Lower leg skin (tissue), 4 donors: Measurements from ENCODE around the gene FAM13A. TPM values are rescaled to one million over a fixed set of nuclear protein-coding genes. Genes with fewer than 3 reads are reported as not detected.
"Not testable (repeated sequence)": the region's sequence is repeated elsewhere in the genome, so short reads cannot be mapped to it uniquely, and the experiment has no call there.

ENCODE experiments used
- DNase-seq, 2 donors: peaks; one replicate each; pipeline ENCODE4 v3.0.0-alpha.2; 2019; ENCODE audit warnings: low spot score in 2 of 2
- H3K4me3 ChIP-seq: fragments of 200-600 bp; sonication (generic); 2 replicates; pipeline ENCODE4 v1.5.1; 2017; ENCODE audit warnings: mild to moderate bottlenecking, low read depth; ENCODE audit not compliant: poor library complexity, severe bottlenecking
- POLR2A ChIP-seq, 2 donors: fragments of 450-650 bp; IDR thresholded peaks; one replicate each; pipeline ENCODE4 v1.6.1; 2016 to 2017; ENCODE audit warnings: antibody characterized with exemption in 2 of 2, mild to moderate bottlenecking in 1 of 2, moderate library complexity in 1 of 2
- WGBS, 2 donors: methylation state at CpG; one replicate each; pipeline ENCODE4 v1.1.5; 2018; 5-methylcytosine and 5-hydroxymethylcytosine counted together
- intact Hi-C: fragments of 100-400 bp; cut with DNase I; formaldehyde crosslinking; loops from one replicate; pipeline ENCODE4 v1.15.0; 2023; ENCODE audit warnings: low total_unique reads
- total RNA-seq, 4 donors: library from RNA; depleted of rRNA; stranded (reverse); fragments of >200 nt; gene quantifications; one replicate each; pipeline ENCODE4 v1.1.0, GENCODE V29; 2016
- TF ChIP-seq, protein P1 (sequence below), 3 donors: fragments of 450-650 bp; IDR thresholded peaks; one replicate each; pipeline ENCODE4 v1.5.1; 2016; ENCODE audit warnings: antibody characterized with exemption in 3 of 3, mild to moderate bottlenecking in 3 of 3, moderate library complexity in 2 of 3

The FAM13A gene
- total RNA-seq, 4 donors from 2014 or later: 50.0 to 303 (median 114) TPM

DNA sequence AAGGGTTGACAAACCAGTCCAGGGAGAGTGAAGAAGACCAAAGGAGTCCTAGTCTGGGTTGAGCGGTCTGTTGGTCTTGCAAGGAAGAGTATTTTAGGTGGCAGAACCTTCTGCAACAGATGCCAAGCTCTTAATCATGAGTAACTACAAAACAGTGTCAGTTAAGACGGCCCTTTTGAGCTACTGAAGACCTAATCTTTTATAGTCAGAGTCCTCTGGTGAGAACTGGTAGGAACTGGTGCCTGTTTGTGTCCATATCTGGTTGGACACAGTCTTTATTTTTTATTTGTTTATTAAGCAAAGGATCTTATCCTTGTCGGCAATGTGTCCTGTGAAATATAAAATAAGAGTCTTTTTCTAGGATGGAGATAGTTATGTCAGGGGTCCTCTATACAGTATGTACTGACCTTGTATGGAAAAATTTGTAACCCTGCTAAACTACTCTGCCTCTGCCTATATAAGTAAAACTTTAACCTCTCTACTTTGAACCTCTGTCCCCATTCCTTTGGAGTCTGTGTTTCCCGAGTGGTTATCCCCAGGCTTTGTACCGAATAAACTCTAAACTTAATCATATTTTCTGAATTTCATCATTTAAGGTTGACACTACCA lies 47.1 kb downstream of the FAM13A start:
- H3K4me3 ChIP-seq: no peak overlapping the region
- WGBS, 2 donors: 91 to 92% methylated on average over 5 of the region's 5 CpGs
- no peak for DNase-seq
- TF ChIP-seq, protein P1, sequence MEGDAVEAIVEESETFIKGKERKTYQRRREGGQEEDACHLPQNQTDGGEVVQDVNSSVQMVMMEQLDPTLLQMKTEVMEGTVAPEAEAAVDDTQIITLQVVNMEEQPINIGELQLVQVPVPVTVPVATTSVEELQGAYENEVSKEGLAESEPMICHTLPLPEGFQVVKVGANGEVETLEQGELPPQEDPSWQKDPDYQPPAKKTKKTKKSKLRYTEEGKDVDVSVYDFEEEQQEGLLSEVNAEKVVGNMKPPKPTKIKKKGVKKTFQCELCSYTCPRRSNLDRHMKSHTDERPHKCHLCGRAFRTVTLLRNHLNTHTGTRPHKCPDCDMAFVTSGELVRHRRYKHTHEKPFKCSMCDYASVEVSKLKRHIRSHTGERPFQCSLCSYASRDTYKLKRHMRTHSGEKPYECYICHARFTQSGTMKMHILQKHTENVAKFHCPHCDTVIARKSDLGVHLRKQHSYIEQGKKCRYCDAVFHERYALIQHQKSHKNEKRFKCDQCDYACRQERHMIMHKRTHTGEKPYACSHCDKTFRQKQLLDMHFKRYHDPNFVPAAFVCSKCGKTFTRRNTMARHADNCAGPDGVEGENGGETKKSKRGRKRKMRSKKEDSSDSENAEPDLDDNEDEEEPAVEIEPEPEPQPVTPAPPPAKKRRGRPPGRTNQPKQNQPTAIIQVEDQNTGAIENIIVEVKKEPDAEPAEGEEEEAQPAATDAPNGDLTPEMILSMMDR (IDR thresholded peaks at IDR 0.05): no peak
- no peak for TF ChIP-seq POLR2A (IDR thresholded peaks at IDR 0.05)
- intact Hi-C loops: no loop called here

GRCh38 chr4:89009115-89009514 lies 47.9 kb downstream of the FAM13A start:
- 91 to 95% methylated on average over 3 of the region's 3 CpGs for WGBS, 2 donors
- intact Hi-C loops: no loop called here
- no peak overlapping the region for H3K4me3 ChIP-seq
- no peak for DNase-seq
- TF ChIP-seq POLR2A (IDR thresholded peaks at IDR 0.05): no peak
- TF ChIP-seq, protein P1 (IDR thresholded peaks at IDR 0.05): no peak

GRCh38 chr4:89008166-89008565 lies 48.8 kb downstream of the FAM13A start:
- WGBS, 2 donors: 97 to 100% methylated on average over 2 of the region's 2 CpGs
- no peak overlapping the region for H3K4me3 ChIP-seq
- intact Hi-C loops: no loop called here
- DNase-seq: no peak
- no peak for TF ChIP-seq POLR2A (IDR thresholded peaks at IDR 0.05)
- TF ChIP-seq, protein P1 (IDR thresholded peaks at IDR 0.05): no peak

GRCh38 chr4:89007338-89007939 lies 49.5 kb downstream of the FAM13A start:
- intact Hi-C loops: no loop called here
- DNase-seq: no peak
- TF ChIP-seq, protein P1 (IDR thresholded peaks at IDR 0.05): no peak
- WGBS, 2 donors: 94 to 98% methylated on average over 6 of the region's 6 CpGs
- H3K4me3 ChIP-seq: no peak overlapping the region

- 96 to 97% methylated on average over 5 of the region's 5 CpGs for WGBS, 2 donors
- TF ChIP-seq POLR2A (IDR thresholded peaks at IDR 0.05): no peak
- TF ChIP-seq, protein P1 (IDR thresholded peaks at IDR 0.05): no peak
- intact Hi-C loops: no loop called here
- no peak for DNase-seq
- H3K4me3 ChIP-seq: no peak overlapping the region
Measured at GRCh38 chr4:89006307-89006706, 50.7 kb downstream of the FAM13A start.

DNA sequence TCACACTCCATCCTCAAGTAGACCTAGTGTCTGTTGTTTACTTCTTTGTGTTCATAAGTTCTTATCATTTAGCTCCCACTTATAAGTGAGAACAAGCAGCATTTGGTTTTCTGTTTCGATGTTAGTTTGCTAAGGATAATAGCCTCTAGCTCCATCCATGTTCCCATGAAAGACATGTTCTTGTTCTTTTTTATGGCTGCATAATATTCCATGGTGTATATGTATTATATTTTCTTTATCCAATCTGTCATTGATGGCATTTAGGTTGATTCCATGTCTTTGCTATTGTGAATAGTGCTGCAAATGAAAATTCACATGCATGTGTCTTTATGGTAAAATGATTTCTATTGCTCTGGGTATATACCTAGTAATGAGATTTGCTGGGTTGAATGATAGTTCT lies 51.9 kb downstream of the FAM13A start:
- WGBS, 2 donors: 93 to 100% methylated on average over 1 of the region's 1 CpG
- intact Hi-C loops, DNase-seq, H3K4me3 ChIP-seq: not testable (repeated sequence)
